HCT116 (cell line): Measurements from ENCODE around the gene MED13L.

Source experiments
- CTCF ChIP-seq, 3 experiments: fragments of 200-600 bp in 1 of 3; sonication (generic) in 1 of 3; IDR thresholded peaks in 2 of 3; conservative IDR thresholded peaks in 1 of 3; 2 replicates each; pipeline ENCODE4 v1.5.1; 2012 to 2017; ENCODE audit warnings: low read depth in 2 of 3, low read length in 2 of 3, antibody characterized with exemption in 1 of 3, borderline replicate concordance in 1 of 3, control low read depth in 1 of 3, mild to moderate bottlenecking in 1 of 3, mixed read lengths in 1 of 3, mixed run types in 1 of 3, moderate library complexity in 1 of 3; ENCODE audit not compliant: insufficient read depth in 1 of 3
- ELF1 ChIP-seq: IDR thresholded peaks from 2 replicates; pipeline ENCODE4 v1.6.1; 2012; ENCODE audit warnings: low read depth, borderline replicate concordance
- EZH2 ChIP-seq: fragments of 200-600 bp; sonication (generic); IDR thresholded peaks from 2 replicates; pipeline ENCODE4 v1.6.1; 2017; ENCODE audit warnings: antibody characterized with exemption, mixed run types
- POLR2A ChIP-seq: IDR thresholded peaks from 2 replicates; pipeline ENCODE4 v1.7.0; 2011; ENCODE audit warnings: borderline replicate concordance; ENCODE audit not compliant: insufficient read depth, insufficient read length; ENCODE audit errors: extremely low read depth
- RAD21 ChIP-seq: IDR thresholded peaks from 2 replicates; pipeline ENCODE4 v1.6.1; 2012; ENCODE audit warnings: low read depth, mild to moderate bottlenecking
- REST ChIP-seq: IDR thresholded peaks from 2 replicates; pipeline ENCODE4 v1.6.1; 2012; ENCODE audit warnings: low read depth
- ZFX ChIP-seq: fragments of 450-650 bp; IDR thresholded peaks from 2 replicates; pipeline ENCODE4 v1.6.1; 2017

GRCh38 chr12:115953031-115953430, 324.5 kb downstream of the MED13L start:
- TF ChIP-seq ELF1 (no peak), POLR2A (no peak), CTCF (IDR thresholded peaks at IDR 0.05 in 2 of 3, conservative IDR thresholded peaks at IDR 0.05 in 1 of 3; ENCODE audit: borderline replicate concordance in 1 of 3, insufficient read depth in 1 of 3, low read depth in 2 of 3, low read length in 2 of 3) (no peak), RAD21 (no peak), EZH2 (no peak), REST (no peak), ZFX (no peak)
